H1 (cell line): ENCODE results near the gene ACADSB. TPM values are rescaled to one million over a fixed set of nuclear protein-coding genes. Genes with fewer than 3 reads are reported as not detected.
A peak's percentile ranks its signal among the peaks of the same experiment; 100 is the strongest.

ENCODE experiments used
- CTCF ChIA-PET: fragments of 300-600 bp; sonication (Branson Sonifier 250); formaldehyde crosslinking; loops from one replicate; lab custom pipeline; 2021; ENCODE audit not compliant: partially characterized antibody; lab: Charles Lee
- POLR2A ChIA-PET: fragments of 300-600 bp; sonication (Branson Sonifier 250); formaldehyde crosslinking; loops from one replicate; lab custom pipeline; 2021; ENCODE audit warnings: inconsistent platforms; ENCODE audit not compliant: partially characterized antibody; lab: Charles Lee
- DNase-seq, 2 experiments: peaks; one replicate each; pipeline versions ENCODE4 v3.0.0 to v3.0.0-alpha.2; 2010 to 2022; ENCODE audit warnings: low spot score in 2 of 2, low read depth in 1 of 2, mixed read lengths in 1 of 2
- FAIRE-seq: peaks from 2 replicates; lab custom pipeline; 2011; peaks lifted over from hg19 to GRCh38; lab: Jason Lieb, UNC
- H2AFZ ChIP-seq: 2 replicates; pipeline ENCODE4 v1.8.1; 2012; ENCODE audit warnings: low read length, inconsistent platforms
- H2AK5ac ChIP-seq: 2 replicates; pipeline ENCODE4 v1.6.1; 2013; ENCODE audit warnings: low read depth, low read length
- H2BK120ac ChIP-seq: replicated peaks from 2 replicates; pipeline ENCODE3; 2013; ENCODE audit warnings: low read depth, low read length, inconsistent platforms
- H2BK12ac ChIP-seq: 2 replicates; pipeline ENCODE4 v1.6.1; 2013; ENCODE audit warnings: low read depth, low read length
- H2BK15ac ChIP-seq: 2 replicates; pipeline ENCODE4 v1.6.1; 2013; ENCODE audit warnings: low read length
- H2BK20ac ChIP-seq: 2 replicates; pipeline ENCODE4 v1.6.1; 2013; ENCODE audit warnings: low read length
- H2BK5ac ChIP-seq: 2 replicates; pipeline ENCODE4 v1.6.1; 2013; ENCODE audit warnings: low read depth, low read length
- H3K14ac ChIP-seq: 2 replicates; pipeline ENCODE4 v1.6.1; 2013; ENCODE audit warnings: inconsistent platforms; ENCODE audit not compliant: insufficient read length
- H3K18ac ChIP-seq: 2 replicates; pipeline ENCODE4 v1.6.1; 2013; ENCODE audit warnings: low read length; ENCODE audit errors: extremely low read depth
- H3K23ac ChIP-seq: 2 replicates; pipeline ENCODE4 v1.6.1; 2013; ENCODE audit warnings: inconsistent platforms; ENCODE audit not compliant: insufficient read length
- H3K23me2 ChIP-seq: 2 replicates; pipeline ENCODE4 v1.6.1; 2013; ENCODE audit warnings: low read depth, low read length
- H3K27ac ChIP-seq: 2 replicates; pipeline ENCODE4 v1.6.1; 2011; ENCODE audit warnings: low read depth, low read length, inconsistent platforms
- H3K27me3 ChIP-seq, 4 experiments: replicated peaks in 1 of 4; 1 replicate in 1 of 4; 2 replicates in 3 of 4; pipeline versions ENCODE4 v1.6.1 to v1.8.1; 2011 to 2013; ENCODE audit warnings: low read length in 3 of 4, mild to moderate bottlenecking in 3 of 4, inconsistent platforms in 2 of 4, mixed read lengths in 2 of 4, moderate library complexity in 1 of 4; ENCODE audit not compliant: control insufficient read depth in 3 of 4, insufficient read depth in 3 of 4; ENCODE audit errors: extremely low read depth in 1 of 4
- H3K36me3 ChIP-seq, 4 experiments: 2 replicates each; pipeline versions ENCODE4 v1.6.1 to v1.8.1; 2011 to 2013; ENCODE audit warnings: mild to moderate bottlenecking in 4 of 4, low read length in 3 of 4, moderate library complexity in 2 of 4, control low read depth in 1 of 4, inconsistent platforms in 1 of 4; ENCODE audit not compliant: insufficient read depth in 4 of 4, control insufficient read depth in 2 of 4
- H3K4ac ChIP-seq: replicated peaks from 2 replicates; pipeline ENCODE3; 2013; ENCODE audit warnings: low read length, low read depth, mixed read lengths, inconsistent platforms; ENCODE audit not compliant: insufficient read length
- H3K4me1 ChIP-seq, 4 experiments: replicated peaks in 1 of 4; 1 replicate in 1 of 4; 2 replicates in 3 of 4; pipeline versions ENCODE4 v1.6.1 to v1.8.1; 2011 to 2013; ENCODE audit warnings: low read length in 3 of 4, inconsistent platforms in 2 of 4, mixed read lengths in 1 of 4; ENCODE audit not compliant: insufficient read depth in 4 of 4, control insufficient read depth in 3 of 4
- H3K4me2 ChIP-seq, 2 experiments: 2 replicates each; pipeline versions ENCODE4 v1.6.1 to v1.8.1; 2011 to 2013; ENCODE audit warnings: low read depth in 2 of 2, low read length in 2 of 2, control low read depth in 1 of 2, inconsistent platforms in 1 of 2, mild to moderate bottlenecking in 1 of 2; ENCODE audit not compliant: insufficient read depth in 1 of 2
- H3K4me3 ChIP-seq, 4 experiments: fragments of 200-600, 300-600 bp in 1 of 4; sonication (generic), shearing (Covaris generic), sonication (Bioruptor Twin) in 1 of 4; 2 replicates each; pipeline versions ENCODE4 v1.5.1 to v1.8.1; 2011 to 2016; ENCODE audit warnings: low read length in 4 of 4, low read depth in 3 of 4, control low read depth in 2 of 4, inconsistent platforms in 2 of 4, mild to moderate bottlenecking in 2 of 4, mixed read lengths in 1 of 4, moderate library complexity in 1 of 4; ENCODE audit not compliant: insufficient read depth in 2 of 4; ENCODE audit errors: extremely low read depth in 1 of 4
- H3K56ac ChIP-seq: replicated peaks from 2 replicates; pipeline ENCODE3; 2013; ENCODE audit warnings: low read depth, mild to moderate bottlenecking, mixed read lengths, low read length, inconsistent platforms; ENCODE audit not compliant: insufficient read length
- H3K79me1 ChIP-seq: 2 replicates; pipeline ENCODE4 v1.6.1; 2013; ENCODE audit warnings: low read depth, low read length, control low read depth
- H3K79me2 ChIP-seq, 2 experiments: 2 replicates each; pipeline versions ENCODE4 v1.6.1 to v1.8.1; 2012 to 2013; ENCODE audit warnings: low read length in 2 of 2, mild to moderate bottlenecking in 2 of 2, inconsistent platforms in 1 of 2; ENCODE audit not compliant: insufficient read depth in 2 of 2, control insufficient read depth in 1 of 2
- H3K9ac ChIP-seq, 4 experiments: replicated peaks in 1 of 4; 1 replicate in 1 of 4; 2 replicates in 3 of 4; pipeline versions ENCODE4 v1.6.1 to v1.8.1; 2011 to 2013; ENCODE audit warnings: low read depth in 3 of 4, low read length in 3 of 4, control low read depth in 2 of 4, mild to moderate bottlenecking in 2 of 4, moderate library complexity in 2 of 4, inconsistent platforms in 1 of 4; ENCODE audit errors: extremely low read depth in 1 of 4
- H3K9me3 ChIP-seq, 2 experiments: 2 replicates each; pipeline versions ENCODE4 v1.6.1 to v1.8.1; 2012 to 2013; ENCODE audit warnings: mild to moderate bottlenecking in 2 of 2, moderate library complexity in 2 of 2, control low read depth in 1 of 2, inconsistent platforms in 1 of 2, low read depth in 1 of 2, low read length in 1 of 2, mixed read lengths in 1 of 2; ENCODE audit not compliant: insufficient read depth in 2 of 2
- H4K20me1 ChIP-seq, 2 experiments: replicated peaks in 1 of 2; 2 replicates each; pipeline versions ENCODE3 to v1.8.1; 2011 to 2013; ENCODE audit warnings: inconsistent platforms in 2 of 2, low read length in 2 of 2, mild to moderate bottlenecking in 1 of 2; ENCODE audit not compliant: insufficient read depth in 2 of 2, control insufficient read depth in 1 of 2
- H4K5ac ChIP-seq: 2 replicates; pipeline ENCODE4 v1.6.1; 2013; ENCODE audit warnings: low read length, low read depth, mixed read lengths, inconsistent platforms; ENCODE audit not compliant: insufficient read length
- H4K8ac ChIP-seq: 2 replicates; pipeline ENCODE4 v1.8.0; 2013; ENCODE audit warnings: mild to moderate bottlenecking, moderate library complexity, low read length, inconsistent platforms; ENCODE audit not compliant: insufficient read depth; ENCODE audit errors: extremely low read depth
- H4K91ac ChIP-seq: replicated peaks from 2 replicates; pipeline ENCODE3; 2013; ENCODE audit warnings: low read length, mixed read lengths, inconsistent platforms; ENCODE audit not compliant: insufficient read length
- CTCF ChIP-seq, 3 experiments: IDR thresholded peaks; 1 replicate in 2 of 3; 2 replicates in 1 of 3; pipeline versions ENCODE4 v1.5.1 to v1.6.1; 2011; ENCODE audit warnings: low read length in 3 of 3, mild to moderate bottlenecking in 3 of 3, inconsistent platforms in 2 of 3, low read depth in 1 of 3, moderate library complexity in 1 of 3; ENCODE audit not compliant: insufficient read depth in 1 of 3; ENCODE audit errors: control extremely low read depth in 1 of 3
- HDAC6 ChIP-seq: IDR thresholded peaks from one replicate; pipeline ENCODE4 v1.7.1; 2012; ENCODE audit warnings: low read depth, mild to moderate bottlenecking, inconsistent platforms, low read length, moderate library complexity
- RAD21 ChIP-seq, 2 experiments: IDR thresholded peaks in 1 of 2; conservative IDR thresholded peaks in 1 of 2; 2 replicates each; pipeline ENCODE4 v1.6.1; 2011; ENCODE audit warnings: low read depth in 2 of 2, low read length in 2 of 2, improper control_type of control experiment in 1 of 2, inconsistent platforms in 1 of 2, mild to moderate bottlenecking in 1 of 2, moderate library complexity in 1 of 2
- WGBS, 2 experiments: shearing (Covaris generic) in 1 of 2; methylation state at CpG; one replicate each; pipeline versions ENCODE4 v1.1.6 to v1.1.7; 2013 to 2015; ENCODE audit warnings: low lambda C conversion rate in 2 of 2, mixed read lengths in 2 of 2, inconsistent platforms in 1 of 2, low coverage in 1 of 2, missing lambda C conversion rate in 1 of 2; ENCODE audit not compliant: insufficient replicate concordance in 2 of 2, insufficient coverage in 1 of 2, insufficient read length in 1 of 2; ENCODE audit errors: extremely low coverage in 1 of 2, missing lambda C conversion rate in 1 of 2; 5-methylcytosine and 5-hydroxymethylcytosine counted together
- polyA plus RNA-seq, 7 experiments: library from polyadenylated mRNA; depleted of rRNA in 3 of 7; stranded (reverse) in 5 of 7; unstranded in 2 of 7; fragments of >200 nt in 5 of 7; fragments of 200-250 nt in 2 of 7; gene quantifications; 1 replicate in 5 of 7; 2 replicates in 1 of 7; 4 replicates in 1 of 7; pipeline versions ENCODE4 v1.2.1 to v1.2.3, GENCODE V29; 2011 to 2013; ENCODE audit warnings: missing spikeins in 2 of 7, mixed read lengths in 2 of 7
- total RNA-seq: library from RNA; stranded (reverse); fragmentation: NEBNext Ultra II Directional; extraction: Animal tissue kit (Norgen Biotek cat#: 25700); gene quantifications from 2 replicates; pipeline ENCODE4 v1.2.1, GENCODE V29; 2021

The ACADSB gene
- total and polyA plus RNA-seq, 2 of the 8 experiments (the other 6 are each of a cell fraction or from before 2014, with no cell fraction given), result 5.6 to 11.2 TPM

GRCh38 chr10:123021517-123021916, 12.7 kb downstream of the ACADSB start:
- H3K23me2 ChIP-seq, result no peaks in the 10 kb centered on the region
- no peak overlapping the region for H2BK15ac ChIP-seq
- H3K27ac ChIP-seq, result no peak overlapping the region
- no peak overlapping the region for H3K14ac ChIP-seq
- H3K4me1 ChIP-seq, result peaks cover 3 to 15% (median 7%) of the 10 kb centered on the region in 4 experiments; a peak in 6 of 7 replicates
- H3K56ac ChIP-seq, result no peak overlapping the region
- DNase-seq (no peak), FAIRE-seq (no peak)
- no peak overlapping the region for H2BK12ac ChIP-seq
- H3K27me3 ChIP-seq, result peaks cover 0 to 2% (median under 1%) of the 10 kb centered on the region in 4 experiments; a peak in 3 of 7 replicates
- 59 to 100% methylated on average over 1 to 3 of the region's 3 CpGs for WGBS, 2 experiments
- no peak overlapping the region for H4K5ac ChIP-seq
- H3K18ac ChIP-seq, result no peak overlapping the region
- no peak overlapping the region for H3K4me2 ChIP-seq
- no peaks in the 10 kb centered on the region for H4K20me1 ChIP-seq
- ChIA-PET CTCF (interaction anchor here (0.6 to 3.7 kb wide), 13 partner anchors 11 to 532 kb away, joined by 3 to 28 read pairs (median 4); partner anchors contain the start of genes ACADSB and IKZF5), POLR2A (interaction anchor here (1.6 to 4.3 kb wide), 2 partner anchors 9 to 12 kb away, joined by 4 to 25 read pairs; partner anchors contain the start of genes ACADSB and IKZF5)
- no peaks in the 10 kb centered on the region; a peak in 1 of 8 replicates for H3K36me3 ChIP-seq
- H3K9ac ChIP-seq, result no peak overlapping the region
- H3K4ac ChIP-seq, result no peak overlapping the region
- H3K79me2 ChIP-seq, result 0 out of 4 replicates have a peak, but pooled peaks cover 0 to under 1% of the 10 kb centered on the region in 2 experiments
- H2AFZ ChIP-seq, result no peak overlapping the region
- TF ChIP-seq RAD21 (IDR thresholded peaks at IDR 0.05 in 1 of 2, conservative IDR thresholded peaks at IDR 0.05 in 1 of 2; ENCODE audit: low read depth in 2 of 2, low read length in 2 of 2) (peak; percentile 19 to 35; a peak in 2 of 4 replicates), CTCF (IDR thresholded peaks at IDR 0.05; ENCODE audit: control extremely low read depth in 1 of 3, insufficient read depth in 1 of 3, low read depth in 1 of 3, low read length in 3 of 3) (peak in 2 of 3 experiments; percentile 18 to 60; a peak in 2 of 4 replicates), HDAC6 (no peak)
- H3K79me1 ChIP-seq, result no peaks in the 10 kb centered on the region
- no peak overlapping the region for H2BK120ac ChIP-seq
- no peaks in the 10 kb centered on the region for H3K9me3 ChIP-seq
- H2BK5ac ChIP-seq, result no peak overlapping the region
- H2BK20ac ChIP-seq, result no peak overlapping the region
- no peak overlapping the region for H4K8ac ChIP-seq
- no peak overlapping the region for H4K91ac ChIP-seq
- H3K23ac ChIP-seq, result no peak overlapping the region
- H3K4me3 ChIP-seq, result no peak overlapping the region
- H2AK5ac ChIP-seq, result no peak overlapping the region
